Adipose tissue (tissue), 3 donors: ENCODE results near the gene AMD1. TPM values are rescaled to one million over a fixed set of nuclear protein-coding genes. Genes with fewer than 3 reads are reported as not detected.
"Not testable (repeated sequence)": the region's sequence is repeated elsewhere in the genome, so short reads cannot be mapped to it uniquely, and the experiment has no call there.

ENCODE experiments used
- H3K27ac ChIP-seq: one replicate; pipeline ENCODE4 v1.5.1; 2013; ENCODE audit warnings: low read depth, low read length
- WGBS, 3 donors: extraction: QIAGEN DNeasy Blood & Tissue Kit; methylation state at CpG; one replicate each; pipeline ENCODE4 v1.1.7; 2013; 5-methylcytosine and 5-hydroxymethylcytosine counted together
- polyA plus RNA-seq, 3 donors: library from polyadenylated mRNA; stranded (reverse); fragments of 200-250 nt; gene quantifications; one replicate each; pipeline ENCODE4 v1.2.3, GENCODE V29; 2013
- donor health status: healthy with polysubstance abuse.
- donor health status: Bipolar disorder and iron deficiency.
- donor health status: healthy.

The AMD1 gene
- polyA plus RNA-seq, 3 donors, result 14.0 to 52.9 (median 43.0) TPM

GRCh38 chr6:110876170-110876773 lies 1.7 kb downstream of the AMD1 start:
- H3K27ac ChIP-seq, result peak overlapping the region; percentile 11
- WGBS, 3 donors, result 0 to 1% (median 1%) methylated on average over 29 of the region's 29 CpGs

- H3K27ac ChIP-seq, result no peak overlapping the region
- 16 to 37% (median 29%) methylated on average over 10 of the region's 10 CpGs for WGBS, 3 donors
Observed at GRCh38 chr6:110876806-110877564, 2.4 kb downstream of the AMD1 start.

- no peak overlapping the region for H3K27ac ChIP-seq
- 23 to 36% (median 33%) methylated on average over 2 of the region's 2 CpGs for WGBS, 3 donors
Observed at GRCh38 chr6:110877569-110877968, 3.0 kb downstream of the AMD1 start.

GRCh38 chr6:110878751-110879522 lies 4.4 kb downstream of the AMD1 start:
- H3K27ac ChIP-seq, result no peak overlapping the region
- WGBS, 3 donors, result 9 to 20% (median 18%) methylated on average over 10 of the region's 10 CpGs

GRCh38 chr6:110880651-110881050 lies 6.1 kb downstream of the AMD1 start:
- no peak overlapping the region for H3K27ac ChIP-seq
- WGBS, 3 donors, result 83 to 89% (median 89%) methylated on average over 9 of the region's 9 CpGs

GRCh38 chr6:110881546-110882273 lies 7.1 kb downstream of the AMD1 start:
- no peak overlapping the region for H3K27ac ChIP-seq
- WGBS, 3 donors, result 62 to 72% (median 70%) methylated on average over 9 of the region's 9 CpGs

- WGBS, 3 donors, result 50 to 78% (median 59%) methylated on average over 1 of the region's 1 CpG
- H3K27ac ChIP-seq, result no peak overlapping the region
Observed at GRCh38 chr6:110882274-110882619, 7.7 kb downstream of the AMD1 start.

- H3K27ac ChIP-seq, result no peak overlapping the region
- WGBS, 3 donors, result 38 to 65% (median 42%) methylated on average over 2 of the region's 2 CpGs
Observed at GRCh38 chr6:110882824-110883554, 8.4 kb downstream of the AMD1 start.

- no peak overlapping the region for H3K27ac ChIP-seq
- 80 to 90% (median 87%) methylated on average over 3 of the region's 3 CpGs for WGBS, 3 donors
Observed at GRCh38 chr6:110884321-110884720, 9.7 kb downstream of the AMD1 start.

GRCh38 chr6:110885526-110885925 lies 10.9 kb downstream of the AMD1 start:
- 81 to 87% (median 86%) methylated on average over 4 of the region's 4 CpGs for WGBS, 3 donors
- no peak overlapping the region for H3K27ac ChIP-seq

GRCh38 chr6:110886555-110887167 lies 12.1 kb downstream of the AMD1 start:
- no peak overlapping the region for H3K27ac ChIP-seq
- WGBS, 3 donors, result 83 to 84% (median 83%) methylated on average over 7 of the region's 7 CpGs

GRCh38 chr6:110890288-110890687 lies 15.7 kb downstream of the AMD1 start:
- WGBS, 3 donors, result 93 to 97% (median 94%) methylated on average over 1 of the region's 1 CpG
- no peak overlapping the region for H3K27ac ChIP-seq

- WGBS, 3 donors, result 97 to 98% (median 97%) methylated on average over 4 of the region's 4 CpGs
Observed at GRCh38 chr6:110895907-110896608, 21.5 kb downstream of the AMD1 start.

GRCh38 chr6:110897433-110897832 lies 22.8 kb downstream of the AMD1 start:
- H3K27ac ChIP-seq, result no peak overlapping the region
- 97 to 99% (median 98%) methylated on average over 9 of the region's 9 CpGs for WGBS, 3 donors

More at GRCh38 chr6:110895907-110896608, 21.5 kb downstream of the AMD1 start:
- H3K27ac ChIP-seq, result no peak overlapping the region

GRCh38 chr6:110898111-110898510 lies 23.5 kb downstream of the AMD1 start:
- 86 to 99% (median 90%) methylated on average over 5 of the region's 5 CpGs for WGBS, 3 donors
- H3K27ac ChIP-seq, result no peak overlapping the region

GRCh38 chr6:110900028-110900598 lies 25.5 kb downstream of the AMD1 start:
- no peak overlapping the region for H3K27ac ChIP-seq
- WGBS, 3 donors, result 91 to 96% (median 93%) methylated on average over 5 of the region's 5 CpGs

GRCh38 chr6:110901601-110902000 lies 27.0 kb downstream of the AMD1 start:
- 92 to 95% (median 92%) methylated on average over 8 of the region's 8 CpGs for WGBS, 3 donors

More at GRCh38 chr6:110901601-110902000, 27.0 kb downstream of the AMD1 start:
- H3K27ac ChIP-seq, result not testable (repeated sequence)
